ENCODE data around the gene CFAP47.

- no peak for TF ChIP-seq CTCF (IDR thresholded peaks at IDR 0.05; ENCODE audit: low read length)
- TF ChIP-seq EZH2phosphoT487 (IDR thresholded peaks at IDR 0.05; ENCODE audit: low read length), result no peak
- TF ChIP-seq EZH2 (optimal IDR thresholded peaks at IDR 0.05; ENCODE audit: low read depth, low read length), result no peak
These were observed 295.4 kb downstream of the CFAP47 start for GRCh38 chrX:36214924-36215323.
